Measurements from ENCODE around the gene EPB41L1.
A peak's percentile ranks its signal among the peaks of the same experiment; 100 is the strongest.

Gene EPB41L1

GRCh38 chr20:36118371-36118770, 36.2 kb upstream of the EPB41L1 start:
- H3K27ac ChIP-seq, result no peak overlapping the region
- TF ChIP-seq ZFX (IDR thresholded peaks at IDR 0.05) (no peak), CTCF (conservative IDR thresholded peaks at IDR 0.05) (no peak)

GRCh38 chr20:36119537-36119936, 35.0 kb upstream of the EPB41L1 start:
- TF ChIP-seq ZFX (IDR thresholded peaks at IDR 0.05) (no peak), CTCF (conservative IDR thresholded peaks at IDR 0.05) (no peak)
- no peak overlapping the region for H3K27ac ChIP-seq

- TF ChIP-seq CTCF (conservative IDR thresholded peaks at IDR 0.05), result no peak
- TF ChIP-seq ZFX (IDR thresholded peaks at IDR 0.05), result no peak
- H3K27ac ChIP-seq, result no peak overlapping the region
Observed at GRCh38 chr20:36120241-36120640, 34.3 kb upstream of the EPB41L1 start.

- H3K27ac ChIP-seq, result peak overlapping the region; percentile 78
- TF ChIP-seq CTCF (conservative IDR thresholded peaks at IDR 0.05), result no peak
- no peak for TF ChIP-seq ZFX (IDR thresholded peaks at IDR 0.05)
Observed at GRCh38 chr20:36120991-36121390, 33.5 kb upstream of the EPB41L1 start.

- no peak for TF ChIP-seq CTCF (conservative IDR thresholded peaks at IDR 0.05)
- TF ChIP-seq ZFX (IDR thresholded peaks at IDR 0.05), result peak; percentile 86
- H3K27ac ChIP-seq, result peak overlapping the region; percentile 78
Observed at GRCh38 chr20:36121981-36122930, 32.3 kb upstream of the EPB41L1 start.

GRCh38 chr20:36122931-36123288, 31.6 kb upstream of the EPB41L1 start:
- TF ChIP-seq CTCF (conservative IDR thresholded peaks at IDR 0.05) (no peak), ZFX (IDR thresholded peaks at IDR 0.05) (no peak)
- peak overlapping the region; percentile 78 for H3K27ac ChIP-seq

GRCh38 chr20:36125097-36125496, 29.4 kb upstream of the EPB41L1 start:
- no peak overlapping the region for H3K27ac ChIP-seq
- TF ChIP-seq CTCF (conservative IDR thresholded peaks at IDR 0.05) (no peak), ZFX (IDR thresholded peaks at IDR 0.05) (no peak)
